ENCODE measurements around the gene CFAP77.

Gene CFAP77

GRCh38 chr9:132525308-132526023 is 115.5 kb downstream of the CFAP77 start:
- Histone ChIP-seq H2BK5ac (ENCODE audit: low read depth, low read length, poor library complexity) (no peak overlapping the region), H3K79me2 (ENCODE audit: control insufficient read depth, insufficient read depth, low read length, poor library complexity) (no peaks in the 10 kb centered on the region), H3K36me3 (ENCODE audit: control insufficient read depth in 1 of 2, insufficient read depth in 2 of 2, low read length in 2 of 2) (no peaks in the 10 kb centered on the region), H3K4ac (ENCODE audit: low read depth, low read length) (no peak overlapping the region), H4K8ac (ENCODE audit: low read depth, low read length) (no peak overlapping the region), H3K4me2 (ENCODE audit: low read length) (no peak overlapping the region), H2AK5ac (ENCODE audit: low read length) (no peak overlapping the region), H3K4me3 (ENCODE audit: low read depth, low read length) (no peak overlapping the region), H3K14ac (ENCODE audit: low read length) (no peak overlapping the region), H3K79me1 (ENCODE audit: low read length) (no peaks in the 10 kb centered on the region), H4K12ac (ENCODE audit: low read depth, low read length) (no peak overlapping the region), H3K9ac (ENCODE audit: low read length) (no peak overlapping the region), H3K27ac (ENCODE audit: low read depth, low read length) (no peak overlapping the region), H4K91ac (ENCODE audit: low read depth, low read length) (no peak overlapping the region), H3K27me3 (ENCODE audit: insufficient read depth, low read length) (no peaks in the 10 kb centered on the region), H3K4me1 (ENCODE audit: control insufficient read depth in 1 of 2, insufficient read depth in 2 of 2, low read length in 2 of 2) (no peaks in the 10 kb centered on the region), H3K23ac (ENCODE audit: low read length) (no peak overlapping the region), H3K9me3 (ENCODE audit: insufficient read depth, low read depth, low read length) (no peaks in the 10 kb centered on the region), H2AFZ (ENCODE audit: insufficient read depth, low read length, poor library complexity) (no peak overlapping the region), H3K18ac (ENCODE audit: low read length) (no peak overlapping the region), H2BK12ac (ENCODE audit: low read length) (no peak overlapping the region), H2BK120ac (ENCODE audit: insufficient read depth, low read length, poor library complexity) (no peak overlapping the region)
- no CpG with 5 or more reads among the region's 5 CpGs for WGBS (ENCODE audit: extremely low coverage, insufficient coverage, insufficient read length)
- DNase-seq, result no peak

GRCh38 chr9:132531195-132531594 is 121.2 kb downstream of the CFAP77 start:
- Histone ChIP-seq H3K23ac (ENCODE audit: low read length) (no peak overlapping the region), H3K4me3 (ENCODE audit: low read depth, low read length) (no peak overlapping the region), H2AK5ac (ENCODE audit: low read length) (no peak overlapping the region), H3K9me3 (ENCODE audit: insufficient read depth, low read depth, low read length) (peaks cover 1% of the 10 kb centered on the region), H2BK5ac (ENCODE audit: low read depth, low read length, poor library complexity) (no peak overlapping the region), H4K91ac (ENCODE audit: low read depth, low read length) (no peak overlapping the region), H3K18ac (ENCODE audit: low read length) (no peak overlapping the region), H2AFZ (ENCODE audit: insufficient read depth, low read length, poor library complexity) (no peak overlapping the region), H3K79me1 (ENCODE audit: low read length) (no peaks in the 10 kb centered on the region), H2BK12ac (ENCODE audit: low read length) (no peak overlapping the region), H3K4me2 (ENCODE audit: low read length) (no peak overlapping the region), H3K4me1 (ENCODE audit: control insufficient read depth in 1 of 2, insufficient read depth in 2 of 2, low read length in 2 of 2) (no peaks in the 10 kb centered on the region), H3K27me3 (ENCODE audit: insufficient read depth, low read length) (no peaks in the 10 kb centered on the region), H3K4ac (ENCODE audit: low read depth, low read length) (no peak overlapping the region), H3K79me2 (ENCODE audit: control insufficient read depth, insufficient read depth, low read length, poor library complexity) (no peaks in the 10 kb centered on the region), H2BK120ac (ENCODE audit: insufficient read depth, low read length, poor library complexity) (no peak overlapping the region), H4K12ac (ENCODE audit: low read depth, low read length) (no peak overlapping the region), H3K9ac (ENCODE audit: low read length) (no peak overlapping the region), H3K36me3 (ENCODE audit: control insufficient read depth in 1 of 2, insufficient read depth in 2 of 2, low read length in 2 of 2) (no peaks in the 10 kb centered on the region), H4K8ac (ENCODE audit: low read depth, low read length) (no peak overlapping the region), H3K14ac (ENCODE audit: low read length) (no peak overlapping the region), H3K27ac (ENCODE audit: low read depth, low read length) (no peak overlapping the region)
- no peak for DNase-seq
- WGBS (ENCODE audit: extremely low coverage, insufficient coverage, insufficient read length), result no CpG with 5 or more reads among the region's 13 CpGs

GRCh38 chr9:132531710-132532570 is 121.9 kb downstream of the CFAP77 start:
- H3K4ac ChIP-seq (ENCODE audit: low read depth, low read length), result no peak overlapping the region
- no peak overlapping the region for H3K9ac ChIP-seq (ENCODE audit: low read length)
- H3K4me3 ChIP-seq (ENCODE audit: low read depth, low read length), result no peak overlapping the region
- H2AFZ ChIP-seq (ENCODE audit: insufficient read depth, low read length, poor library complexity), result no peak overlapping the region
- no peaks in the 10 kb centered on the region for H3K4me1 ChIP-seq (ENCODE audit: control insufficient read depth in 1 of 2, insufficient read depth in 2 of 2, low read length in 2 of 2)
- no peak overlapping the region for H4K12ac ChIP-seq (ENCODE audit: low read depth, low read length)
- no peak overlapping the region for H2AK5ac ChIP-seq (ENCODE audit: low read length)
- no peak overlapping the region for H2BK120ac ChIP-seq (ENCODE audit: insufficient read depth, low read length, poor library complexity)
- no peak overlapping the region for H3K23ac ChIP-seq (ENCODE audit: low read length)
- DNase-seq, result no peak
- H3K79me2 ChIP-seq (ENCODE audit: control insufficient read depth, insufficient read depth, low read length, poor library complexity), result no peaks in the 10 kb centered on the region
- no CpG with 5 or more reads among the region's 25 CpGs for WGBS (ENCODE audit: extremely low coverage, insufficient coverage, insufficient read length)
- H3K27me3 ChIP-seq (ENCODE audit: insufficient read depth, low read length), result no peaks in the 10 kb centered on the region
- H2BK12ac ChIP-seq (ENCODE audit: low read length), result no peak overlapping the region
- H3K14ac ChIP-seq (ENCODE audit: low read length), result no peak overlapping the region
- no peak overlapping the region for H2BK5ac ChIP-seq (ENCODE audit: low read depth, low read length, poor library complexity)
- no peaks in the 10 kb centered on the region for H3K79me1 ChIP-seq (ENCODE audit: low read length)
- no peaks in the 10 kb centered on the region for H3K36me3 ChIP-seq (ENCODE audit: control insufficient read depth in 1 of 2, insufficient read depth in 2 of 2, low read length in 2 of 2)
- no peak overlapping the region for H3K27ac ChIP-seq (ENCODE audit: low read depth, low read length)
- no peak overlapping the region for H4K8ac ChIP-seq (ENCODE audit: low read depth, low read length)
- no peak overlapping the region for H4K91ac ChIP-seq (ENCODE audit: low read depth, low read length)
- H3K18ac ChIP-seq (ENCODE audit: low read length), result no peak overlapping the region
- peaks cover 1% of the 10 kb centered on the region for H3K9me3 ChIP-seq (ENCODE audit: insufficient read depth, low read depth, low read length)
- H3K4me2 ChIP-seq (ENCODE audit: low read length), result no peak overlapping the region

- H3K9me3 ChIP-seq (ENCODE audit: insufficient read depth, low read depth, low read length), result peaks cover 1% of the 10 kb centered on the region
- H2BK120ac ChIP-seq (ENCODE audit: insufficient read depth, low read length, poor library complexity), result no peak overlapping the region
- no peak overlapping the region for H4K91ac ChIP-seq (ENCODE audit: low read depth, low read length)
- H3K79me2 ChIP-seq (ENCODE audit: control insufficient read depth, insufficient read depth, low read length, poor library complexity), result no peaks in the 10 kb centered on the region
- H2BK5ac ChIP-seq (ENCODE audit: low read depth, low read length, poor library complexity), result no peak overlapping the region
- H3K18ac ChIP-seq (ENCODE audit: low read length), result no peak overlapping the region
- no peak overlapping the region for H2AK5ac ChIP-seq (ENCODE audit: low read length)
- DNase-seq, result no peak
- H4K12ac ChIP-seq (ENCODE audit: low read depth, low read length), result no peak overlapping the region
- no peaks in the 10 kb centered on the region for H3K79me1 ChIP-seq (ENCODE audit: low read length)
- H3K23ac ChIP-seq (ENCODE audit: low read length), result no peak overlapping the region
- no peak overlapping the region for H3K4me2 ChIP-seq (ENCODE audit: low read length)
- no peak overlapping the region for H3K4me3 ChIP-seq (ENCODE audit: low read depth, low read length)
- no peaks in the 10 kb centered on the region for H3K27me3 ChIP-seq (ENCODE audit: insufficient read depth, low read length)
- WGBS (ENCODE audit: extremely low coverage, insufficient coverage, insufficient read length), result no CpG with 5 or more reads among the region's 2 CpGs
- H3K14ac ChIP-seq (ENCODE audit: low read length), result no peak overlapping the region
- H2AFZ ChIP-seq (ENCODE audit: insufficient read depth, low read length, poor library complexity), result no peak overlapping the region
- no peak overlapping the region for H3K27ac ChIP-seq (ENCODE audit: low read depth, low read length)
- no peak overlapping the region for H4K8ac ChIP-seq (ENCODE audit: low read depth, low read length)
- no peaks in the 10 kb centered on the region for H3K36me3 ChIP-seq (ENCODE audit: control insufficient read depth in 1 of 2, insufficient read depth in 2 of 2, low read length in 2 of 2)
- H3K9ac ChIP-seq (ENCODE audit: low read length), result no peak overlapping the region
- no peak overlapping the region for H2BK12ac ChIP-seq (ENCODE audit: low read length)
- H3K4me1 ChIP-seq (ENCODE audit: control insufficient read depth in 1 of 2, insufficient read depth in 2 of 2, low read length in 2 of 2), result no peaks in the 10 kb centered on the region
- no peak overlapping the region for H3K4ac ChIP-seq (ENCODE audit: low read depth, low read length)
These were observed 124.8 kb downstream of the CFAP77 start for GRCh38 chr9:132534832-132535231.
